Measurements from ENCODE around the gene SCO2. TPM values are rescaled to one million over a fixed set of nuclear protein-coding genes. Genes with fewer than 3 reads are reported as not detected.

SCO2 gene
- total and polyA plus RNA-seq, 9 of the 15 experiments (the other 6 are each of a cell fraction or from before 2014, with no cell fraction given), result 0.34 to 4.0 (median 1.1) TPM; not detected in 3

DNA sequence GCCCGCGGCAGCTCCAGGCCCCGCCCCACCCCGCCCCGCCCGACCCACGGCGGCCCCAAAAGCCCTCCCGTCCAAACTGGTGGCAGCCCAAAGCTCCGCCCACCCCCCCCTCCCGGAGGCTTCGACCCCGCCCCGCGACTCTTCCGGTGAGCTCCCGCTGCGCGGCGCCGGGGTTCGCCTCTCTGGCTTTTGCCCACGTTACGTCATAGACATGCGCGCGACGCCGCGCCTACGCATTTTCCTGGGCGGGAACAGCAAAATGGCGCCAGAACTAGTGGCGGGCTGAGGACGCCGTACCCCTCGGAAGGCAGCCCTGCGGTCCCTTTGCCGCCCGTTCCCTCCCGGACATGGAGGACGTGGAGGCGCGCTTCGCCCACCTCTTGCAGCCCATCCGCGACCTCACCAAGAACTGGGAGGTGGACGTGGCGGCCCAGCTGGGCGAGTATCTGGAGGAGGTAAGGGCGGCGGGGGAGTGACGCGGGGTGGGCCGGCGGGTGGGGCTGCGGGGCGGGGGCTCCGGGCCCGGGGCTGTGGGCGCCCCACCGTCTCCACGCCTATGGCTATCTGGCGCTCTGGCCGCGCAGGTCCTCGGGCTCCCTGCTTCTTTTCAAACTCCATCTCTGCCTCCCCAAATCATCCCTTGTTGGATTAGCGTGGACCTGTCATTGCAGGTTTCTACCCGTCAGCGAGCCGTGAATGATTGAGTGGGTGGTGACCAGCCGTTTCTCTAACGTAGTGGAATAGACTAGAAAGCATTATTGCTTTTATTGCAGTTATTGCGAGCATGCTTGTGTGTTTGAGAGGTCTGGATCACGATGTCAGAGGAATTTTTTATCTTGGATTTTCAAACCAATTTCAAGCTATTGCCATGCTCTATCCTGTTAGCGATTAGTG lies 17.2 kb downstream of the SCO2 start, which contains the start of gene NCAPH2 (continued):
- TF ChIP-seq RFX5 (IDR thresholded peaks at IDR 0.05; ENCODE audit: low read depth, low read length) (no peak), ZFPM2 (CRISPR knock-in tag; IDR thresholded peaks at IDR 0.05) (no peak), BMI1 (IDR thresholded peaks at IDR 0.05; ENCODE audit: low read length) (no peak), SIN3A (IDR thresholded peaks at IDR 0.05; ENCODE audit: borderline replicate concordance in 2 of 2, control insufficient read depth in 1 of 2, low read depth in 2 of 2, low read length in 2 of 2) (no peak), SMARCA5 (IDR thresholded peaks at IDR 0.05) (no peak), GABPB1 (CRISPR knock-in tag; IDR thresholded peaks at IDR 0.05) (peak; percentile 76)
- TF ChIP-seq, protein P1, sequence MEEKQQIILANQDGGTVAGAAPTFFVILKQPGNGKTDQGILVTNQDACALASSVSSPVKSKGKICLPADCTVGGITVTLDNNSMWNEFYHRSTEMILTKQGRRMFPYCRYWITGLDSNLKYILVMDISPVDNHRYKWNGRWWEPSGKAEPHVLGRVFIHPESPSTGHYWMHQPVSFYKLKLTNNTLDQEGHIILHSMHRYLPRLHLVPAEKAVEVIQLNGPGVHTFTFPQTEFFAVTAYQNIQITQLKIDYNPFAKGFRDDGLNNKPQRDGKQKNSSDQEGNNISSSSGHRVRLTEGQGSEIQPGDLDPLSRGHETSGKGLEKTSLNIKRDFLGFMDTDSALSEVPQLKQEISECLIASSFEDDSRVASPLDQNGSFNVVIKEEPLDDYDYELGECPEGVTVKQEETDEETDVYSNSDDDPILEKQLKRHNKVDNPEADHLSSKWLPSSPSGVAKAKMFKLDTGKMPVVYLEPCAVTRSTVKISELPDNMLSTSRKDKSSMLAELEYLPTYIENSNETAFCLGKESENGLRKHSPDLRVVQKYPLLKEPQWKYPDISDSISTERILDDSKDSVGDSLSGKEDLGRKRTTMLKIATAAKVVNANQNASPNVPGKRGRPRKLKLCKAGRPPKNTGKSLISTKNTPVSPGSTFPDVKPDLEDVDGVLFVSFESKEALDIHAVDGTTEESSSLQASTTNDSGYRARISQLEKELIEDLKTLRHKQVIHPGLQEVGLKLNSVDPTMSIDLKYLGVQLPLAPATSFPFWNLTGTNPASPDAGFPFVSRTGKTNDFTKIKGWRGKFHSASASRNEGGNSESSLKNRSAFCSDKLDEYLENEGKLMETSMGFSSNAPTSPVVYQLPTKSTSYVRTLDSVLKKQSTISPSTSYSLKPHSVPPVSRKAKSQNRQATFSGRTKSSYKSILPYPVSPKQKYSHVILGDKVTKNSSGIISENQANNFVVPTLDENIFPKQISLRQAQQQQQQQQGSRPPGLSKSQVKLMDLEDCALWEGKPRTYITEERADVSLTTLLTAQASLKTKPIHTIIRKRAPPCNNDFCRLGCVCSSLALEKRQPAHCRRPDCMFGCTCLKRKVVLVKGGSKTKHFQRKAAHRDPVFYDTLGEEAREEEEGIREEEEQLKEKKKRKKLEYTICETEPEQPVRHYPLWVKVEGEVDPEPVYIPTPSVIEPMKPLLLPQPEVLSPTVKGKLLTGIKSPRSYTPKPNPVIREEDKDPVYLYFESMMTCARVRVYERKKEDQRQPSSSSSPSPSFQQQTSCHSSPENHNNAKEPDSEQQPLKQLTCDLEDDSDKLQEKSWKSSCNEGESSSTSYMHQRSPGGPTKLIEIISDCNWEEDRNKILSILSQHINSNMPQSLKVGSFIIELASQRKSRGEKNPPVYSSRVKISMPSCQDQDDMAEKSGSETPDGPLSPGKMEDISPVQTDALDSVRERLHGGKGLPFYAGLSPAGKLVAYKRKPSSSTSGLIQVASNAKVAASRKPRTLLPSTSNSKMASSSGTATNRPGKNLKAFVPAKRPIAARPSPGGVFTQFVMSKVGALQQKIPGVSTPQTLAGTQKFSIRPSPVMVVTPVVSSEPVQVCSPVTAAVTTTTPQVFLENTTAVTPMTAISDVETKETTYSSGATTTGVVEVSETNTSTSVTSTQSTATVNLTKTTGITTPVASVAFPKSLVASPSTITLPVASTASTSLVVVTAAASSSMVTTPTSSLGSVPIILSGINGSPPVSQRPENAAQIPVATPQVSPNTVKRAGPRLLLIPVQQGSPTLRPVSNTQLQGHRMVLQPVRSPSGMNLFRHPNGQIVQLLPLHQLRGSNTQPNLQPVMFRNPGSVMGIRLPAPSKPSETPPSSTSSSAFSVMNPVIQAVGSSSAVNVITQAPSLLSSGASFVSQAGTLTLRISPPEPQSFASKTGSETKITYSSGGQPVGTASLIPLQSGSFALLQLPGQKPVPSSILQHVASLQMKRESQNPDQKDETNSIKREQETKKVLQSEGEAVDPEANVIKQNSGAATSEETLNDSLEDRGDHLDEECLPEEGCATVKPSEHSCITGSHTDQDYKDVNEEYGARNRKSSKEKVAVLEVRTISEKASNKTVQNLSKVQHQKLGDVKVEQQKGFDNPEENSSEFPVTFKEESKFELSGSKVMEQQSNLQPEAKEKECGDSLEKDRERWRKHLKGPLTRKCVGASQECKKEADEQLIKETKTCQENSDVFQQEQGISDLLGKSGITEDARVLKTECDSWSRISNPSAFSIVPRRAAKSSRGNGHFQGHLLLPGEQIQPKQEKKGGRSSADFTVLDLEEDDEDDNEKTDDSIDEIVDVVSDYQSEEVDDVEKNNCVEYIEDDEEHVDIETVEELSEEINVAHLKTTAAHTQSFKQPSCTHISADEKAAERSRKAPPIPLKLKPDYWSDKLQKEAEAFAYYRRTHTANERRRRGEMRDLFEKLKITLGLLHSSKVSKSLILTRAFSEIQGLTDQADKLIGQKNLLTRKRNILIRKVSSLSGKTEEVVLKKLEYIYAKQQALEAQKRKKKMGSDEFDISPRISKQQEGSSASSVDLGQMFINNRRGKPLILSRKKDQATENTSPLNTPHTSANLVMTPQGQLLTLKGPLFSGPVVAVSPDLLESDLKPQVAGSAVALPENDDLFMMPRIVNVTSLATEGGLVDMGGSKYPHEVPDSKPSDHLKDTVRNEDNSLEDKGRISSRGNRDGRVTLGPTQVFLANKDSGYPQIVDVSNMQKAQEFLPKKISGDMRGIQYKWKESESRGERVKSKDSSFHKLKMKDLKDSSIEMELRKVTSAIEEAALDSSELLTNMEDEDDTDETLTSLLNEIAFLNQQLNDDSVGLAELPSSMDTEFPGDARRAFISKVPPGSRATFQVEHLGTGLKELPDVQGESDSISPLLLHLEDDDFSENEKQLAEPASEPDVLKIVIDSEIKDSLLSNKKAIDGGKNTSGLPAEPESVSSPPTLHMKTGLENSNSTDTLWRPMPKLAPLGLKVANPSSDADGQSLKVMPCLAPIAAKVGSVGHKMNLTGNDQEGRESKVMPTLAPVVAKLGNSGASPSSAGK (IDR thresholded peaks at IDR 0.05), result no peak
- TF ChIP-seq, protein P2, sequence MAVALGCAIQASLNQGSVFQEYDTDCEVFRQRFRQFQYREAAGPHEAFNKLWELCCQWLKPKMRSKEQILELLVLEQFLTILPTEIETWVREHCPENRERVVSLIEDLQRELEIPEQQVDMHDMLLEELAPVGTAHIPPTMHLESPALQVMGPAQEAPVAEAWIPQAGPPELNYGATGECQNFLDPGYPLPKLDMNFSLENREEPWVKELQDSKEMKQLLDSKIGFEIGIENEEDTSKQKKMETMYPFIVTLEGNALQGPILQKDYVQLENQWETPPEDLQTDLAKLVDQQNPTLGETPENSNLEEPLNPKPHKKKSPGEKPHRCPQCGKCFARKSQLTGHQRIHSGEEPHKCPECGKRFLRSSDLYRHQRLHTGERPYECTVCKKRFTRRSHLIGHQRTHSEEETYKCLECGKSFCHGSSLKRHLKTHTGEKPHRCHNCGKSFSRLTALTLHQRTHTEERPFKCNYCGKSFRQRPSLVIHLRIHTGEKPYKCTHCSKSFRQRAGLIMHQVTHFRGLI (CRISPR knock-in tag; IDR thresholded peaks at IDR 0.05), result no peak
- TF ChIP-seq, protein P3, sequence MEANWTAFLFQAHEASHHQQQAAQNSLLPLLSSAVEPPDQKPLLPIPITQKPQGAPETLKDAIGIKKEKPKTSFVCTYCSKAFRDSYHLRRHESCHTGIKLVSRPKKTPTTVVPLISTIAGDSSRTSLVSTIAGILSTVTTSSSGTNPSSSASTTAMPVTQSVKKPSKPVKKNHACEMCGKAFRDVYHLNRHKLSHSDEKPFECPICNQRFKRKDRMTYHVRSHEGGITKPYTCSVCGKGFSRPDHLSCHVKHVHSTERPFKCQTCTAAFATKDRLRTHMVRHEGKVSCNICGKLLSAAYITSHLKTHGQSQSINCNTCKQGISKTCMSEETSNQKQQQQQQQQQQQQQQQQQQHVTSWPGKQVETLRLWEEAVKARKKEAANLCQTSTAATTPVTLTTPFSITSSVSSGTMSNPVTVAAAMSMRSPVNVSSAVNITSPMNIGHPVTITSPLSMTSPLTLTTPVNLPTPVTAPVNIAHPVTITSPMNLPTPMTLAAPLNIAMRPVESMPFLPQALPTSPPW (CRISPR knock-in tag; IDR thresholded peaks at IDR 0.05), result peak; percentile 87
